Esophagus muscularis mucosa (tissue), 4 donors: ENCODE results near the gene SOCS3. TPM values are rescaled to one million over a fixed set of nuclear protein-coding genes. Genes with fewer than 3 reads are reported as not detected.

Experiments used
- DNase-seq: peaks from one replicate; pipeline ENCODE4 v3.0.0-alpha.2; 2017; ENCODE audit errors: extremely low spot score
- H3K27ac ChIP-seq, 4 donors: fragments of 200-600 bp; sonication (generic); replicated peaks in 1 of 4; 1 replicate in 3 of 4; 2 replicates in 1 of 4; pipeline ENCODE4 v1.5.1; 2016 to 2019; ENCODE audit warnings: mild to moderate bottlenecking in 1 of 4
- H3K27me3 ChIP-seq, 4 donors: fragments of 200-600 bp; sonication (generic); one replicate each; pipeline versions ENCODE4 v1.5.1 to v1.6.0; 2016 to 2019
- H3K36me3 ChIP-seq, 4 donors: fragments of 200-600 bp; sonication (generic); one replicate each; pipeline ENCODE4 v1.5.1; 2016 to 2019
- H3K4me1 ChIP-seq, 4 donors: fragments of 200-600 bp; sonication (generic); one replicate each; pipeline ENCODE4 v1.5.1; 2016 to 2019
- H3K4me3 ChIP-seq, 4 donors: fragments of 200-600 bp; sonication (generic); 1 replicate in 2 of 4; 2 replicates in 2 of 4; pipeline ENCODE4 v1.5.1; 2016 to 2019; ENCODE audit warnings: mild to moderate bottlenecking in 4 of 4, moderate library complexity in 1 of 4
- H3K9me3 ChIP-seq, 4 donors: fragments of 200-600 bp; sonication (generic); 1 replicate in 3 of 4; 2 replicates in 1 of 4; pipeline ENCODE4 v1.5.1; 2016 to 2019
- CTCF ChIP-seq, 3 experiments: fragments of 200-600 bp in 2 of 3; fragments of 450-650 bp in 1 of 3; sonication (generic) in 2 of 3; IDR thresholded peaks; one replicate each; pipeline ENCODE4 v1.5.1; 2017 to 2019; ENCODE audit warnings: antibody characterized with exemption in 3 of 3, mild to moderate bottlenecking in 2 of 3, moderate library complexity in 1 of 3
- EP300 ChIP-seq: sonication (generic); formaldehyde crosslinking; IDR thresholded peaks from one replicate; pipeline ENCODE4 v1.6.1; 2017; ENCODE audit warnings: antibody characterized with exemption
- POLR2A ChIP-seq: fragments of 450-650 bp; IDR thresholded peaks from one replicate; pipeline ENCODE4 v1.6.1; 2017; ENCODE audit warnings: antibody characterized with exemption, moderate library complexity, mild to moderate bottlenecking, low read depth
- POLR2AphosphoS5 ChIP-seq, 2 donors: sonication (generic); formaldehyde crosslinking; IDR thresholded peaks; one replicate each; pipeline ENCODE4 v1.6.1; 2017; ENCODE audit warnings: antibody characterized with exemption in 2 of 2
- WGBS: methylation state at CpG from one replicate; pipeline ENCODE4 v1.1.5; 2018; 5-methylcytosine and 5-hydroxymethylcytosine counted together
- intact Hi-C: fragments of 100-400 bp; cut with DNase I; formaldehyde crosslinking; loops from one replicate; pipeline ENCODE4 v1.15.1; 2023
- total RNA-seq, 4 donors: library from RNA; depleted of rRNA; stranded (reverse); fragments of >200 nt; gene quantifications; one replicate each; pipeline versions ENCODE4 v1.1.0 to v1.2.1, GENCODE V29; 2016

Gene SOCS3
- total RNA-seq, 4 donors from 2014 or later: 12.5 to 1,139 (median 39.3) TPM

- 97% methylated on average over 4 of the region's 4 CpGs for WGBS
- intact Hi-C loops: no loop called here
Observed at GRCh38 chr17:78393575-78393974, 33.7 kb upstream of the SOCS3 start.

GRCh38 chr17:78392295-78392694, 32.4 kb upstream of the SOCS3 start:
- Histone ChIP-seq H3K27me3 (no peaks in the 10 kb centered on the region), H3K4me3 (no peak overlapping the region), H3K9me3 (no peaks in the 10 kb centered on the region), H3K4me1 (peaks cover 64 to 78% (median 73%) of the 10 kb centered on the region in 4 donors), H3K36me3 (peaks cover 7 to 48% (median 23%) of the 10 kb centered on the region in 4 donors), H3K27ac (peak overlapping the region in 1 of 4 donors; percentile 36)
- intact Hi-C loops: no loop called here
- no peak for DNase-seq
- WGBS: 93% methylated on average over 6 of the region's 6 CpGs
- TF ChIP-seq POLR2AphosphoS5 (IDR thresholded peaks at IDR 0.05): no peak
- no peak for TF ChIP-seq CTCF (IDR thresholded peaks at IDR 0.05)
- TF ChIP-seq POLR2A: no peak
- TF ChIP-seq EP300: no peak

More at GRCh38 chr17:78393575-78393974, 33.7 kb upstream of the SOCS3 start:
- Histone ChIP-seq H3K4me3 (no peak overlapping the region), H3K36me3 (peaks cover 11 to 60% (median 32%) of the 10 kb centered on the region in 4 donors), H3K27ac (no peak overlapping the region), H3K4me1 (peaks cover 62 to 77% (median 73%) of the 10 kb centered on the region in 4 donors), H3K9me3 (no peaks in the 10 kb centered on the region), H3K27me3 (no peaks in the 10 kb centered on the region)
- TF ChIP-seq CTCF (IDR thresholded peaks at IDR 0.05) (no peak), POLR2AphosphoS5 (IDR thresholded peaks at IDR 0.05) (no peak), POLR2A (no peak), EP300 (no peak)
- DNase-seq: no peak

- TF ChIP-seq POLR2AphosphoS5 (IDR thresholded peaks at IDR 0.05) (no peak), EP300 (no peak), POLR2A (no peak), CTCF (IDR thresholded peaks at IDR 0.05) (no peak)
- intact Hi-C loops: no loop called here
- H3K36me3 ChIP-seq: peaks cover 7 to 43% (median 21%) of the 10 kb centered on the region in 4 donors
- DNase-seq: no peak
- peak overlapping the region in 2 of 4 donors; percentile 0 to 36 for H3K27ac ChIP-seq
- peaks cover 64 to 78% (median 73%) of the 10 kb centered on the region in 4 donors for H3K4me1 ChIP-seq
- H3K9me3 ChIP-seq: no peaks in the 10 kb centered on the region
- 57% methylated on average over 4 of the region's 4 CpGs for WGBS
- H3K4me3 ChIP-seq: no peak overlapping the region
- no peaks in the 10 kb centered on the region for H3K27me3 ChIP-seq
Observed at GRCh38 chr17:78391843-78392242, 32.0 kb upstream of the SOCS3 start.

- DNase-seq: no peak
- intact Hi-C loops: no loop called here
- Histone ChIP-seq H3K4me1 (peaks cover 65 to 79% (median 73%) of the 10 kb centered on the region in 4 donors), H3K36me3 (peaks cover 0 to 35% (median 15%) of the 10 kb centered on the region in 4 donors), H3K27ac (peak overlapping the region in 2 of 4 donors; percentile 0 to 91), H3K9me3 (no peaks in the 10 kb centered on the region), H3K27me3 (no peaks in the 10 kb centered on the region), H3K4me3 (no peak overlapping the region)
- TF ChIP-seq CTCF (IDR thresholded peaks at IDR 0.05) (no peak), POLR2AphosphoS5 (IDR thresholded peaks at IDR 0.05) (no peak), POLR2A (no peak), EP300 (no peak)
- 96% methylated on average over 11 of the region's 11 CpGs for WGBS
Observed at GRCh38 chr17:78391051-78391431, 31.2 kb upstream of the SOCS3 start.
